ENCODE measurements around the gene HERC4.

DNA sequence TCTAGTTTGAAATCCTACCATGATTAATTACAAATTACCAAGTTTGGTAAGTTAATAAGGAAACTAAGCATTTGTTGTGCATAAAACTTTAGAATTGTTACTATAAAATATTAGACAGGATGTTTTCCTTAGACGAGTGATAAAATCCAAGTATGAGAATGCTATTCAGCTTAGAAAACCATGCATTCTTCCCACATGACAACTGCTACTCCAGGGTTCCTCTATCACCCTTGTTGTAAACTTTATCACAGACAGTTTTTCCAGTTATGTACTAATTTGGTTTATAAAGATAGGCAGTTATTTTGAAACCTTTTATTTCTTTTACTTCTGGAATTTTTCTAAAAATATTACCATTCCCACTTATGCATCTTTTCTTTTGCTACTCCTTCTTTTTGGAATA, 138.7 kb downstream of the HERC4 start:
- TF ChIP-seq, protein P1, sequence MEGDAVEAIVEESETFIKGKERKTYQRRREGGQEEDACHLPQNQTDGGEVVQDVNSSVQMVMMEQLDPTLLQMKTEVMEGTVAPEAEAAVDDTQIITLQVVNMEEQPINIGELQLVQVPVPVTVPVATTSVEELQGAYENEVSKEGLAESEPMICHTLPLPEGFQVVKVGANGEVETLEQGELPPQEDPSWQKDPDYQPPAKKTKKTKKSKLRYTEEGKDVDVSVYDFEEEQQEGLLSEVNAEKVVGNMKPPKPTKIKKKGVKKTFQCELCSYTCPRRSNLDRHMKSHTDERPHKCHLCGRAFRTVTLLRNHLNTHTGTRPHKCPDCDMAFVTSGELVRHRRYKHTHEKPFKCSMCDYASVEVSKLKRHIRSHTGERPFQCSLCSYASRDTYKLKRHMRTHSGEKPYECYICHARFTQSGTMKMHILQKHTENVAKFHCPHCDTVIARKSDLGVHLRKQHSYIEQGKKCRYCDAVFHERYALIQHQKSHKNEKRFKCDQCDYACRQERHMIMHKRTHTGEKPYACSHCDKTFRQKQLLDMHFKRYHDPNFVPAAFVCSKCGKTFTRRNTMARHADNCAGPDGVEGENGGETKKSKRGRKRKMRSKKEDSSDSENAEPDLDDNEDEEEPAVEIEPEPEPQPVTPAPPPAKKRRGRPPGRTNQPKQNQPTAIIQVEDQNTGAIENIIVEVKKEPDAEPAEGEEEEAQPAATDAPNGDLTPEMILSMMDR (conservative IDR thresholded peaks at IDR 0.05; ENCODE audit: low read length), result no peak
- TF ChIP-seq EZH2phosphoT487 (IDR thresholded peaks at IDR 0.05; ENCODE audit: borderline replicate concordance, low read depth, low read length), result no peak
